ENCODE measurements around the gene FAM53A. TPM values are rescaled to one million over a fixed set of nuclear protein-coding genes. Genes with fewer than 3 reads are reported as not detected.

Gene FAM53A
- total and polyA plus RNA-seq, 2 of the 13 experiments (the other 11 are each of a cell fraction or from before 2014, with no cell fraction given) = 0.48 to 1.1 TPM

GRCh38 chr4:1712216-1713002 is 28.3 kb upstream of the FAM53A start, which contains the start of gene SLBP (continued):
- TF ChIP-seq ZXDC (CRISPR knock-in tag; IDR thresholded peaks at IDR 0.05) (peak; percentile 84), MAZ (IDR thresholded peaks at IDR 0.05; ENCODE audit: borderline replicate concordance, low read depth, low read length) (no peak; the same call in 1 of the 2 replicates), MAZ (CRISPR knock-in tag; IDR thresholded peaks at IDR 0.05; ENCODE audit: low read depth) (peak; percentile 96), CHD4 (IDR thresholded peaks at IDR 0.05; ENCODE audit: borderline replicate concordance, low read length) (no peak), KDM1A (CRISPR knock-in tag; IDR thresholded peaks at IDR 0.05) (no peak), ZBTB3 (CRISPR knock-in tag; IDR thresholded peaks at IDR 0.05; ENCODE audit: borderline replicate concordance, low read depth) (no peak), FOXP1 (IDR thresholded peaks at IDR 0.05) (no peak), FOXP1 (CRISPR knock-in tag; IDR thresholded peaks at IDR 0.05) (no peak), ZNF260 (CRISPR knock-in tag; IDR thresholded peaks at IDR 0.05; ENCODE audit: borderline replicate concordance, low read depth) (no peak), U2AF2 (IDR thresholded peaks at IDR 0.05; ENCODE audit: low read depth, low read length) (no peak), ZBTB49 (CRISPR knock-in tag; IDR thresholded peaks at IDR 0.05; ENCODE audit: borderline replicate concordance) (no peak; the same call in 1 of the 2 replicates), KLF9 (CRISPR knock-in tag; IDR thresholded peaks at IDR 0.05; ENCODE audit: low read depth) (peak; percentile 97), BCL6 (CRISPR knock-in tag; IDR thresholded peaks at IDR 0.05) (peak; percentile 16; the same call in 1 of the 2 replicates), ZNF512 (CRISPR knock-in tag; IDR thresholded peaks at IDR 0.05) (no peak), TEAD2 (CRISPR knock-in tag; IDR thresholded peaks at IDR 0.05) (peak; percentile 98), SIN3B (IDR thresholded peaks at IDR 0.05; ENCODE audit: low read length) (peak; percentile 36; the same call in 1 of the 2 replicates), ZNF670 (CRISPR knock-in tag; IDR thresholded peaks at IDR 0.05; ENCODE audit: borderline replicate concordance) (peak; percentile 78; the same call in 1 of the 2 replicates), ZNF451 (CRISPR knock-in tag; IDR thresholded peaks at IDR 0.05) (peak; percentile 99)

All from HepG2 (cell line).